Tibial nerve (tissue), 3 donors: ENCODE results near the gene ANKRD44.

Experiments
- CTCF ChIP-seq, 5 experiments: fragments of 200-600 bp in 3 of 5; fragments of 450-650 bp in 2 of 5; sonication (generic) in 3 of 5; IDR thresholded peaks; one replicate each; pipeline ENCODE4 v1.5.1; 2016 to 2019; ENCODE audit warnings: antibody characterized with exemption in 5 of 5, mild to moderate bottlenecking in 3 of 5, moderate library complexity in 2 of 5
- POLR2A ChIP-seq, 2 donors: fragments of 450-650 bp; IDR thresholded peaks; one replicate each; pipeline ENCODE4 v1.6.1; 2017; ENCODE audit warnings: antibody characterized with exemption in 2 of 2, mild to moderate bottlenecking in 2 of 2, moderate library complexity in 2 of 2

GRCh38 chr2:197297266-197297665 is 13.3 kb downstream of the ANKRD44 start:
- no peak for TF ChIP-seq POLR2A (IDR thresholded peaks at IDR 0.05)
- TF ChIP-seq CTCF (IDR thresholded peaks at IDR 0.05) = no peak
